Aorta (tissue), 5 donors: Measurements from ENCODE around the gene F2R. TPM values are rescaled to one million over a fixed set of nuclear protein-coding genes. Genes with fewer than 3 reads are reported as not detected.
"Not testable (repeated sequence)": the region's sequence is repeated elsewhere in the genome, so short reads cannot be mapped to it uniquely, and the experiment has no call there.

Experiments
- ATAC-seq: fragments of 200-7000 bp; cut with Tn5 transposase; one replicate; pipeline ENCODE4 v1.9.1; 2022; ENCODE audit warnings: moderate library complexity; ENCODE audit not compliant: low FRiP score
- DNase-seq, 2 donors: peaks; one replicate each; pipeline ENCODE4 v3.0.0-alpha.2; 2020
- H3K27ac ChIP-seq, 2 donors: one replicate each; pipeline ENCODE4 v1.5.1; 2013; ENCODE audit warnings: low read length in 2 of 2, mild to moderate bottlenecking in 2 of 2, moderate library complexity in 2 of 2, control low read depth in 1 of 2, inconsistent platforms in 1 of 2, low read depth in 1 of 2
- H3K27me3 ChIP-seq, 2 donors: one replicate each; pipeline ENCODE4 v1.6.1; 2013; ENCODE audit warnings: control low read depth in 1 of 2, low read length in 1 of 2, mild to moderate bottlenecking in 1 of 2, moderate library complexity in 1 of 2; ENCODE audit not compliant: insufficient read depth in 2 of 2, control insufficient read depth in 1 of 2
- H3K36me3 ChIP-seq, 2 donors: one replicate each; pipeline ENCODE4 v1.6.1; 2013; ENCODE audit warnings: control low read depth in 1 of 2, low read length in 1 of 2, mild to moderate bottlenecking in 1 of 2; ENCODE audit not compliant: insufficient read depth in 2 of 2, control insufficient read depth in 1 of 2
- H3K4me1 ChIP-seq, 2 donors: one replicate each; pipeline ENCODE4 v1.6.1; 2013; ENCODE audit warnings: low read length in 2 of 2, control low read depth in 1 of 2, mild to moderate bottlenecking in 1 of 2, moderate library complexity in 1 of 2; ENCODE audit not compliant: insufficient read depth in 2 of 2, control insufficient read depth in 1 of 2
- H3K4me3 ChIP-seq, 2 donors: one replicate each; pipeline ENCODE4 v1.5.1; 2013; ENCODE audit warnings: low read length in 2 of 2, control low read depth in 1 of 2, mild to moderate bottlenecking in 1 of 2
- H3K9me3 ChIP-seq: one replicate; pipeline ENCODE4 v1.6.1; 2013; ENCODE audit warnings: mild to moderate bottlenecking, low read length; ENCODE audit not compliant: control insufficient read depth
- WGBS, 2 donors: extraction: QIAGEN DNeasy Blood & Tissue Kit; methylation state at CpG; one replicate each; pipeline ENCODE4 v1.1.7; 2013; 5-methylcytosine and 5-hydroxymethylcytosine counted together
- intact Hi-C, 2 donors: fragments of 100-400 bp; cut with DNase I; formaldehyde crosslinking; loops; one replicate each; pipeline versions ENCODE4 v1.14.2 to v1.15.0; 2022
- polyA plus RNA-seq, 2 donors: library from polyadenylated mRNA; stranded (reverse); fragments of 200-250 nt; gene quantifications; one replicate each; pipeline ENCODE4 v1.2.3, GENCODE V29; 2013
- total RNA-seq, 2 donors: library from RNA; stranded (reverse); fragmentation: NEBNext Ultra II Directional; extraction: Animal tissue kit (Norgen Biotek cat#: 25700); gene quantifications; one replicate each; pipeline ENCODE4 v1.2.1, GENCODE V29; 2021
- donor health status: healthy with polysubstance abuse.
- donor health status: Bipolar disorder and iron deficiency.
- donor health status: DM: no; HTN: no; CAD: no.
- donor health status: DM: no; HTN: no; CAD: no.
- donor health status: DM: yes; HTN: yes; CAD: no.

F2R gene
- total and polyA plus RNA-seq, 4 donors: 17.8 to 185 (median 22.1) TPM

DNA sequence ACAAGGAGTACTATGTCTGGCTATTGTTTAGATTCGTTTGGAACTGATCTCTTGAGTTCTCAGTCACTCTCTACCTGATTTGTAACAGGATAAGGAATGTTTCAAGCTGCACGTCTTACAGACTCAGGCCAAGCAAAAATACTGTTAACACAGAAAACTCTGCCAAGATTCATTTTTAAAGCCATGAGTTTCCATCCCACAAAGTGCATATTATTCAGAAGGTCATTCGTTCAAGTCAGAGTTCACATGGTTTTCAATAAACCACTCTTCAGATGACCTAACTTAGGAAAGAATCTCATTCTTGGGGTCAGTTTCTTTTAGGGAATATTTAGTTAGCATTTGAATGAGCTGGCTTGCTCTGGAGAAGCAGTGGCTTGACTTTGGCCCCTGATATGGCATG, 49.3 kb downstream of the F2R start:
- DNase-seq (no peak), ATAC-seq (no peak)
- no peaks in the 10 kb centered on the region for H3K27me3 ChIP-seq
- H3K9me3 ChIP-seq: peaks cover 2% of the 10 kb centered on the region
- no peaks in the 10 kb centered on the region for H3K36me3 ChIP-seq
- intact Hi-C loops: no loop called here
- 35 to 41% methylated on average over 3 of the region's 3 CpGs for WGBS, 2 donors
- no peak overlapping the region for H3K27ac ChIP-seq
- no peaks in the 10 kb centered on the region for H3K4me1 ChIP-seq
- H3K4me3 ChIP-seq: no peak overlapping the region

DNA sequence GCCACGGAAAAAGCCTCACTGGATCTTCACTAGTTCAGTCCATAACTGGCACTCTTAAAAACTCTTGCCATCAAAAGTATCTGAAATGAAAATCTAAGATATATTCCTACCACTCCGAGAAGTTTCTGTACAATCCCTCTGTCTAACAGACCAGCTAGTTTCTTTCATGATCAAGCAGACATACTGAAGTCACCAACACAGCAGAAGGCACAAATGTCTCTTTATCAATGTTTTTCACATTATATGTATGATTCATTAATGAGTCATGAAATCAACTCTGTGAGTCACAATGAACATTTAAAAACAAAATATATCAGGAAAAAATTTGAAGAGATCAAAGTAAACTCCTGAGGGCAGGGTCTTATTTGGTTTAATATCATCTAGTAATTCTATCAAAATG, 50.8 kb downstream of the F2R start:
- H3K4me1 ChIP-seq: no peaks in the 10 kb centered on the region
- 91 to 93% methylated on average over 2 of the region's 2 CpGs for WGBS, 2 donors
- H3K27me3 ChIP-seq: no peaks in the 10 kb centered on the region
- DNase-seq (no peak), ATAC-seq (no peak)
- peaks cover 2% of the 10 kb centered on the region for H3K9me3 ChIP-seq
- no peak overlapping the region for H3K4me3 ChIP-seq
- no peak overlapping the region for H3K27ac ChIP-seq
- no peaks in the 10 kb centered on the region for H3K36me3 ChIP-seq
- intact Hi-C loops: no loop called here

DNA sequence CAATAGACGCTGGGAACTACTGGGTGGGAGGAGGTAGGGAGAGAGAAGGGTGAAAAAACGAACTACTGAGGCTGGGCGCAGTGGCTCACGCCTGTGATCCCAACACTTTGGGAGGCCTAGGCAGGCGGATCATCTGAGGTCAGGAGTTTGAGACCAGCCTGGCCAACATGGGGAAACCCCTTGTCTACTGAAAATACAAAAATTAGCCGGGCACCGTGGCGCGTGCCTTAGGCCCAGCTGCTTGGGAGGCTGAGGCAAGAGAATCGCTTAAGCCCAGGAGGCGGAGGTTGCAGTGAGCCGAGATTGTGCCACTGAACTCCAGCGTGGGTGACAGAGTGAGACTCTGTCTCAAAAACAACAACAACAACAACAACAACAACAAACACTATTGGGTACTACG, 55.1 kb downstream of the F2R start:
- H3K9me3 ChIP-seq, H3K4me3 ChIP-seq, H3K4me1 ChIP-seq, intact Hi-C loops, DNase-seq, H3K27me3 ChIP-seq, H3K36me3 ChIP-seq, H3K27ac ChIP-seq, ATAC-seq: not testable (repeated sequence)
- WGBS, 2 donors: 95 to 96% methylated on average over 14 of the region's 14 CpGs

DNA sequence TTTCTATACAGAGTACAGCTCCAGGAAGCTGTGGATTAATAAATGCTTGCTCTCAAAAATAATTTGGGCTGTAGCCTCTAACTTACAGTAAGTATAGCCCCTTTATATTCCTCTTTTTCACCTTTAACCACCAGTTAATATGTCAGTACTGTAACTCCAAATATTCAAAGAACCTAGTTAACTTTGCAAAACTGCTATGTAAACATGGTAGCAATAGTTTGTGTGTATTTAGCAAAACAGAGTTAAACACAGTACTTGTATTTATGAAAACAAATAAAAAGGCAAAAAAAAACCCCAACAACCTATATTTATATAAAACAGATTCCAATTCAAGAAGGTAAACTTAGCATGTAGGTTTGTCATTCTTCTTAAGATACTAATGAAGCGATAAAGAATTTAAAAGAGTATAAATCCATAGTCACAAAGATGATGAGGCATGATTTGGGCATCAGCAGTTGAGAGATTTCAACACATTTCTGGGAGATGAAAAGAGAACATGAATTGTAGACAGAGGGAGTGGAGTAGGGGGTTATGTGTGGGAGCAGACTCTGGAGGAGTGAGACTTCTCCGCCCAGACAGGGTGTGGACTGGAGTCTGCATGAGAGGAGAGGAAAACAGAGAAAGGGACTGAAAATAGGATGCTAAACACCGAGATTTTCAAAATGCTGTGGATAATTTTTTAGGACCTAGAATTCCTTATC, 55.9 kb downstream of the F2R start:
- Histone ChIP-seq H3K27ac (no peak overlapping the region), H3K27me3 (no peaks in the 10 kb centered on the region), H3K36me3 (no peaks in the 10 kb centered on the region), H3K4me3 (no peak overlapping the region), H3K9me3 (no peaks in the 10 kb centered on the region), H3K4me1 (no peaks in the 10 kb centered on the region)
- intact Hi-C loops: no loop called here
- ATAC-seq: no peak
- no peak for DNase-seq
- WGBS, 2 donors: 61 to 64% methylated on average over 3 of the region's 3 CpGs

DNA sequence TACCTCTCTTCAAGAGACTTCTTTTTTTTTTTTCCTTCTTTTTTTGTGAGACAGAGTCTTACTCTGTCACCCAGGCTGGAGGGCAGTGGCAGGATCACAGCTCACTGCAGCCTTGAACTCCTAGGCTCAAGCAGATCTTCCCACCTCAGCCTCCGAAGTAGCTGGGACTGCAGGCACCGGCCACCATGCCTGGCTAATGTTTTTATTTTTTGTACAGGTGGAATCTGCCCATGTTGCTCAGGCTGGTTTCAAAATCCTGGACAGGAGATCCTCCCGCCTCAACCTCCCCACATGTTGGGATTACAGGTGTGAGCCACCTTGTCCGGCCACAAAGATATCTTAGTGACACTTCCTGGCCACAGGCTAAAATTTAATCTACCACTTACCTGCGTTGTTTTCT, 60.0 kb downstream of the F2R start:
- DNase-seq (peak in 1 of 2 donors; percentile 51), ATAC-seq (no peak)
- intact Hi-C loops: loop anchor here (2.0 to 5.0 kb wide), 2 partner anchors 174 to 175 kb away; no protein-coding TSS in a partner anchor

DNA sequence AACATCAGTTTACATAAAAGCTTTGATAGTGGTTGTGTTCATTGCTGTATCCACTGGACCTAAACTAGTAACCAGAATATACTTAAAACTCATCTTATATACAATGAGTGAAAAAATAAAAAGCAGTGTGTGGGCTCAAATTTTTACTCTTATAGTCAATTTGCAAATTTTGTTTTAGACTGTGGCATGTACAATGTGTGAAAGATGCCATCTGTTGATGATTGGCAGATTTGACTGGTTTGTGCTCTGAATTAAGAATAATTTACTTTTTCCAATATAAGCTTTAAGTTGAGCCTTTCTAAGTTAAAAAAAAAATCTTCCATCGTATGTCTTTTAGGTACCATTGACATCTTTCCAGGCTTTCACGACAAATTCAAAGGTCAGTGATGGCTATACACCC, 60.5 kb downstream of the F2R start:
- no peak overlapping the region for H3K27ac ChIP-seq
- 78 to 84% methylated on average over 2 of the region's 2 CpGs for WGBS, 2 donors
- H3K9me3 ChIP-seq: no peaks in the 10 kb centered on the region
- no peaks in the 10 kb centered on the region for H3K4me1 ChIP-seq
- no peak overlapping the region for H3K4me3 ChIP-seq
- H3K27me3 ChIP-seq: no peaks in the 10 kb centered on the region
- ATAC-seq: no peak
- DNase-seq: no peak
- intact Hi-C loops: loop anchor here in 1 of 2 donors (5.0 kb wide), 1 partner anchor 174 kb away; no protein-coding TSS in a partner anchor
- no peaks in the 10 kb centered on the region for H3K36me3 ChIP-seq

More for the DNA sequence above, 60.0 kb downstream of the F2R start:
- WGBS, 2 donors: 78 to 94% methylated on average over 5 of the region's 5 CpGs
- no peaks in the 10 kb centered on the region for H3K4me1 ChIP-seq
- H3K4me3 ChIP-seq: no peak overlapping the region
- no peaks in the 10 kb centered on the region for H3K36me3 ChIP-seq
- H3K9me3 ChIP-seq: no peaks in the 10 kb centered on the region
- H3K27me3 ChIP-seq: no peaks in the 10 kb centered on the region
- no peak overlapping the region for H3K27ac ChIP-seq

DNA sequence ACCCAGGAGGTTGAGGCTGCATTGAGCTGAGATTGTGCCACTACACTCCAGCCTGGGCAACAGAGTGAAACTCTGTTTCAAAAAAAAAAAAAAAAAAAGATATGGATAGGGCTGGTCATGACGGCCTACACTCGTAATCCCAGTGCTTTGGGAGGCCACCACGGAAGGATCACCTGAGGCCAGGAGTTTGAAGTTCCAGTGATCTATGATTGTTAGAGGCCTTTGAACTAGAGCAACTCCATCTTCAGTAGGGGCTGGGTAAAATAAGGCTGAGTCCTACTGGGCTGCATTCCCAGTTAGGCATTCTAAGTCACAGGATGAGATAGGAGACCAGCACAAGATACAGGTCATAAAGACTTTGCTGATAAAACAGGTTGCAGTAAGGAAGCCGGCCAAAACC, 64.7 kb downstream of the F2R start:
- H3K9me3 ChIP-seq, H3K27ac ChIP-seq, H3K36me3 ChIP-seq, ATAC-seq, intact Hi-C loops, H3K4me3 ChIP-seq, H3K4me1 ChIP-seq, H3K27me3 ChIP-seq: not testable (repeated sequence)
- 96% methylated on average over 4 of the region's 4 CpGs for WGBS, 2 donors
- peak in 1 of 2 donors; percentile 19 for DNase-seq

DNA sequence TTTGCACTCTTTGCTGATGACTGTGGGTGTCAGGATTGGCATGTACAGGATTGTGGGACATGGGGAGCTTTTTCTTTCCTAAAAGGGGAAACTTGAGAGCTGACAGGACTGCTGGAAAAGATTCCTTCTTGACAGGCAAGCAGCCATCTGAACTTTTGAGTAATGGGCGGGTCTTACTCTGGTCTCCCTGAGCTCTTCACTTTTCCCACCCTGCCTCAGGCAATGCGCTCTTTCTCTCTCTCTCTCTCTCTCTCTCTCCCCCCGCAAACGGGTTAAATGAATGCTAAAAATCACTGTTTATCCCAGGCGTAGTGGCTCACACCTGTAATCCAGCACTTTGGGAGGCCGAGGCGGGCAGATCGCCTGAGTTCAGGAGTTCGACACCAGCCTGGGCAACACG, 65.8 kb downstream of the F2R start:
- Histone ChIP-seq H3K36me3 (no peaks in the 10 kb centered on the region), H3K4me3 (no peak overlapping the region), H3K9me3 (no peaks in the 10 kb centered on the region), H3K27ac (no peak overlapping the region), H3K27me3 (no peaks in the 10 kb centered on the region), H3K4me1 (no peaks in the 10 kb centered on the region)
- ATAC-seq (no peak), DNase-seq (peak in 1 of 2 donors; percentile 33)
- intact Hi-C loops: no loop called here
- 94 to 95% methylated on average over 10 of the region's 10 CpGs for WGBS, 2 donors

DNA sequence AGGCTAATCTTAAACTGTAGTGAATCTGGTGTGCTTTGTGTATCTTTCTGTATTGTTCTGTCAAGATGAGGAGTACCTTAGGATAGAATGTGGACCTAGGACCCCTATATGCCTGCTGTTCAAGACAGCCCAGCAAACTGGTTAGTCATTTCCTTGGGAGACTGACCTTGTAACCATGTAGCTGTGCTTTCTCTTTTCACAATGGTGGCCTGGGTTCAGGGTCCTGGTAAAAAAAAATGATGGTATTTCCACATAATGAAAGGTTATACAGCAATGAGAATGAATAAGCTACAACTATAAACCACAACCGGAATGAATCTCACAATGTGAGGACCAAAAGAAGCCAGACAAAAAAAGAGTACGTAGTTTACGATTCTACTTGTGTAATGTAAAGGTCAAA, 66.5 kb downstream of the F2R start:
- Histone ChIP-seq H3K4me3 (no peak overlapping the region), H3K4me1 (no peaks in the 10 kb centered on the region), H3K27ac (no peak overlapping the region), H3K36me3 (no peaks in the 10 kb centered on the region), H3K27me3 (no peaks in the 10 kb centered on the region), H3K9me3 (no peaks in the 10 kb centered on the region)
- intact Hi-C loops: no loop called here
- WGBS, 2 donors: 96% methylated on average over 3 of the region's 3 CpGs
- DNase-seq: no peak
- no peak for ATAC-seq
